Prostate gland (tissue), 2 donors: ENCODE data around the gene SPRR1A. TPM values are rescaled to one million over a fixed set of nuclear protein-coding genes. Genes with fewer than 3 reads are reported as not detected.

Source experiments
- DNase-seq: peaks from one replicate; pipeline ENCODE4 v3.0.0-alpha.2; 2019; ENCODE audit warnings: low spot score
- H3K27ac ChIP-seq, 2 donors: fragments of 200-600 bp; sonication (generic); 2 replicates each; pipeline ENCODE4 v1.5.1; 2017 to 2019
- H3K27me3 ChIP-seq: fragments of 200-600 bp; sonication (generic); replicated peaks from 2 replicates; pipeline ENCODE4 v1.5.1; 2019; ENCODE audit not compliant: insufficient read depth
- H3K36me3 ChIP-seq, 2 donors: fragments of 200-600 bp; sonication (generic); 1 replicate in 1 of 2; 2 replicates in 1 of 2; pipeline versions ENCODE4 v1.5.1 to v1.8.1; 2017 to 2019
- H3K4me1 ChIP-seq: fragments of 200-600 bp; sonication (generic); replicated peaks from 2 replicates; pipeline ENCODE4 v1.5.1; 2019
- H3K4me3 ChIP-seq, 2 donors: fragments of 200-600 bp; sonication (generic); 2 replicates each; pipeline ENCODE4 v1.5.1; 2017 to 2019
- H3K9me3 ChIP-seq: fragments of 200-600 bp; sonication (generic); 2 replicates; pipeline ENCODE4 v1.5.1; 2017
- POLR2A ChIP-seq: fragments of 450-650 bp; IDR thresholded peaks from one replicate; pipeline ENCODE4 v1.6.1; 2016; ENCODE audit warnings: antibody characterized with exemption, mild to moderate bottlenecking
- POLR2AphosphoS5 ChIP-seq: sonication (generic); formaldehyde crosslinking; IDR thresholded peaks from one replicate; pipeline ENCODE4 v1.6.1; 2017; ENCODE audit warnings: antibody characterized with exemption
- WGBS: methylation state at CpG from one replicate; pipeline ENCODE4 v1.1.5; 2018; 5-methylcytosine and 5-hydroxymethylcytosine counted together
- intact Hi-C: fragments of 100-400 bp; cut with DNase I; formaldehyde crosslinking; loops from one replicate; pipeline ENCODE4 v1.14.2; 2022
- total RNA-seq, 2 donors: library from RNA; depleted of rRNA; stranded (reverse); fragments of >200 nt; gene quantifications; one replicate each; pipeline ENCODE4 v1.1.0, GENCODE V29; 2016
- TF ChIP-seq, protein P1 (sequence below), 4 experiments: fragments of 200-600 bp in 2 of 4; fragments of 450-650 bp in 2 of 4; sonication (generic) in 2 of 4; IDR thresholded peaks; 1 replicate in 3 of 4; 2 replicates in 1 of 4; pipeline ENCODE4 v1.5.1; 2016 to 2019; ENCODE audit warnings: antibody characterized with exemption in 4 of 4, mild to moderate bottlenecking in 2 of 4, moderate library complexity in 2 of 4

Gene SPRR1A
- total RNA-seq, 2 donors from 2014 or later, result not detected

DNA sequence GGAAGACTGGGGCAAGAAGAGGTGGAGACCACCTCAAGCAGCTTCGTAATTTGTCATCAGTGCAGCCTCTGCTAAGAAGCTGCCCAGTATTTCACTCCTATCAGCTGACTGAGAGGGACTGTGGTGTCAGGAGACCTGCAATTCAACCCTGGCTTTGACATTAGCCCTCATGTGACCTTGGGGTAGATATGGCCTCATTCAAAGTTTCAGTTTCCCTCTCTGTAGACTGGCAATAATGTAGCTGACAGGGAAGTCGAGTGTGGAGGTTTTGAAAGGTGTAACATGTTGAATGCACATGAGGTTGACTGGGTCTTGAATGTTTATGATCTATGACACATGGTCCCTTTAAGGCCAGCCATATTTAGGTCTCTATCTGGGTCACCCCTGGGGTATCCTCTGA, 15.6 kb upstream of the SPRR1A start:
- WGBS, result 82% methylated on average over 2 of the region's 2 CpGs
- no peak overlapping the region for H3K4me3 ChIP-seq
- no peaks in the 10 kb centered on the region for H3K36me3 ChIP-seq
- no peak for DNase-seq
- H3K4me1 ChIP-seq, result no peaks in the 10 kb centered on the region
- H3K27ac ChIP-seq, result no peak overlapping the region
- TF ChIP-seq, protein P1, sequence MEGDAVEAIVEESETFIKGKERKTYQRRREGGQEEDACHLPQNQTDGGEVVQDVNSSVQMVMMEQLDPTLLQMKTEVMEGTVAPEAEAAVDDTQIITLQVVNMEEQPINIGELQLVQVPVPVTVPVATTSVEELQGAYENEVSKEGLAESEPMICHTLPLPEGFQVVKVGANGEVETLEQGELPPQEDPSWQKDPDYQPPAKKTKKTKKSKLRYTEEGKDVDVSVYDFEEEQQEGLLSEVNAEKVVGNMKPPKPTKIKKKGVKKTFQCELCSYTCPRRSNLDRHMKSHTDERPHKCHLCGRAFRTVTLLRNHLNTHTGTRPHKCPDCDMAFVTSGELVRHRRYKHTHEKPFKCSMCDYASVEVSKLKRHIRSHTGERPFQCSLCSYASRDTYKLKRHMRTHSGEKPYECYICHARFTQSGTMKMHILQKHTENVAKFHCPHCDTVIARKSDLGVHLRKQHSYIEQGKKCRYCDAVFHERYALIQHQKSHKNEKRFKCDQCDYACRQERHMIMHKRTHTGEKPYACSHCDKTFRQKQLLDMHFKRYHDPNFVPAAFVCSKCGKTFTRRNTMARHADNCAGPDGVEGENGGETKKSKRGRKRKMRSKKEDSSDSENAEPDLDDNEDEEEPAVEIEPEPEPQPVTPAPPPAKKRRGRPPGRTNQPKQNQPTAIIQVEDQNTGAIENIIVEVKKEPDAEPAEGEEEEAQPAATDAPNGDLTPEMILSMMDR (IDR thresholded peaks at IDR 0.05), result no peak
- TF ChIP-seq POLR2AphosphoS5 (no peak), POLR2A (no peak)
- intact Hi-C loops, result no loop called here
- peaks cover 2% of the 10 kb centered on the region for H3K27me3 ChIP-seq
- no peaks in the 10 kb centered on the region for H3K9me3 ChIP-seq

DNA sequence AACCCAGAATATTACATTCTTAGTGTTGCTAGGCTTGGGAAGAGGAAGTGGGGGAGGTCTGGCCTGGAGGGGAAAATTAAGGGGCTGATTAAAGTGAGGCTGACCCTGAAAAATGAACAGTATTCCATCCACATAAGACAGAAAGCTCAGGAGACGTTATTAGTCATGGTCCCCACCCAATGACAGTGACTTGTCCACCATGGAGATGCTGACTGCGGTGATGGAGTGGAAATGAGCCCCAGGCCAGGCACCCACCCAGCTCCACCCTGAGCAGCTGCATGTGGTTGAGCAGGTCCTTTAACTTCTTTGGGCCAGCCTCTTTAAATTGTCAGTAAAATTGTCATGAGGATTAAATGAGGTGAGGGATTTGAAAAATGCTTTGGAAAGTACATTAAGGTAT, 14.8 kb upstream of the SPRR1A start:
- WGBS, result 78% methylated on average over 2 of the region's 2 CpGs
- Histone ChIP-seq H3K4me1 (no peaks in the 10 kb centered on the region), H3K9me3 (no peaks in the 10 kb centered on the region), H3K4me3 (no peak overlapping the region), H3K36me3 (no peaks in the 10 kb centered on the region), H3K27me3 (peaks cover 2% of the 10 kb centered on the region), H3K27ac (no peak overlapping the region)
- no peak for DNase-seq
- intact Hi-C loops, result no loop called here
- TF ChIP-seq POLR2AphosphoS5 (no peak), POLR2A (no peak)
- TF ChIP-seq, protein P1 (IDR thresholded peaks at IDR 0.05), result no peak

DNA sequence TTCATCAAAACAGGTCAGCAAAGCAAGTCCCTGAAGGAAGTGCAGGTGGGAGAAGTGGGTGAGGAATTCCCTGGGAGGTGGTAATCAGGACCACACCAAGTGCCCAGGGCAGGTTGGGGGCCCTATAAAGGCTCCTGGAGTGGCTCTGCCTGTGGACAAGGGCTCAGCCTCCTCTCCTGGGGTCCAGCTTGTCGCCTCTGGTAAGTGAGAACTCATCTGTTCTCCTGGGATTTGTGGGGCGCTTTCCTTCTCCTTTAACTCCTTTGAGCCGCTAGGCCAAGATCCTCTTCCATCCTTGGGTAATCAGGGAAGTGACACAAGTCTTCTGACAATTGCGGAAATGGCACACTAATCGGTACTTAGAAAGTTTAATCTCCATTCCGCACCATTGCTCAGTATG, 13.4 kb upstream of the SPRR1A start, which contains the start of gene SPRR4:
Gene SPRR4, plus strand, starts transcription at position 154 of the 400 bp plus-strand sequence. CDS start 1,243 bp downstream, outside the sequence.
- WGBS, result 91% methylated on average over 6 of the region's 6 CpGs
- Histone ChIP-seq H3K36me3 (no peaks in the 10 kb centered on the region), H3K27ac (no peak within 1 kb of the TSS), H3K9me3 (no peaks in the 10 kb centered on the region), H3K4me1 (no peaks in the 10 kb centered on the region), H3K27me3 (peaks cover 2% of the 10 kb centered on the region), H3K4me3 (no peak within 1 kb of the TSS)
- intact Hi-C loops, result no loop called here
- TF ChIP-seq, protein P1 (IDR thresholded peaks at IDR 0.05), result no peak
- no peak for DNase-seq

DNA sequence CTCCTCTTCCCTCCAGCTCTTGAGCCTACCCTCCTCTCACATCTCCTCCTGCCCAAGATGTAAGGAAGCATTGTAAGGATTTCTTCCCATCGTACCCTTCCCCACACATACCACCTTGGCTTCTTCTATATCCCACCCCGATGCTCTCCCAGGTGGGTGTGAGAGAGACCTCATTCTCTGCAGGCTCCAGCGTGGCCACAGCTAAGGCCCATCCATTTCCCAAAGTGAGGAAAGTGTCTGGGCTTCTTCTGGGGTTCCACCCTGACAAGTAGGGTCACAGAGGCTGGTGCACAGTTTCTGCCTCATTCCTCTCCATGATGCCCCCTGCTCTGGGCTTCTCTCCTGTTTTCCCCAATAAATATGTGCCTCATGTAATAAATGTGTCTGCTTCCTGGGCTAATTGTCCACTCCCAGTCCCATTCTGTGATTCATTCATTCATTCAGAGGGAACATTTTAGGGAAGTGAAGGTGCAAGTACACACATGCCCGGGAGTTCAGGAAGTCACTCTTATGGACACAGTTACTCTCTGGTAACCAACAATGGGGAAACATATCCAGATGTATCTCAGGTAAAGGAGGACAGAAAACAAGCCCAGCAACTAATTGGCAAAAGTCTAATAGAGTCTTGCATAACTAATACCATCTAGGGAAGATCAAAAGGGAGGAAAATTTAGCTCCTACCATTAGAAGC, 11.5 kb upstream of the SPRR1A start:
- Histone ChIP-seq H3K9me3 (no peaks in the 10 kb centered on the region), H3K4me3 (no peak overlapping the region), H3K27me3 (peaks cover 2% of the 10 kb centered on the region), H3K27ac (no peak overlapping the region), H3K36me3 (no peaks in the 10 kb centered on the region), H3K4me1 (no peaks in the 10 kb centered on the region)
- TF ChIP-seq POLR2AphosphoS5 (no peak), POLR2A (no peak)
- TF ChIP-seq, protein P1 (IDR thresholded peaks at IDR 0.05), result no peak
- DNase-seq, result no peak
- 84% methylated on average over 4 of the region's 4 CpGs for WGBS
- intact Hi-C loops, result no loop called here

DNA sequence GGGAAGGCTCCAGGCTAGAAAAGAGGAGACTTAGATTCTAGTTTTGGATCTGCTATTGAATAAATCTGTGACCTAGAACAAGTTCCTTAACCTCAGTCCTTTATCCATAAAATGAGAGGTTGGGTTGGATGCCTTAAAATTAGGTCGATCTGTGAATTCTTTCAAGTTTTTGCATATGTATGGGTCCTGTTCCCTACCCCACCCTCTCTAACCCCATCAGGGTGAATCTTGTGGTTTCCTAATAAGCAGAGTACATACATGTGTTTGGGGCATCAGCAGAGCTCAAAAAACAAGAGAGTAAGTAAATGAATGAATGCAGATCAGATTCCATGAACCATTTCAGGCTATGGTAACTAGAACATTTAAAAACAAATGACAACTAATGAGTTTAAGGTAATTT, 7.2 kb upstream of the SPRR1A start:
- TF ChIP-seq POLR2A (no peak), POLR2AphosphoS5 (no peak)
- TF ChIP-seq, protein P1 (IDR thresholded peaks at IDR 0.05), result no peak
- no peaks in the 10 kb centered on the region for H3K36me3 ChIP-seq
- no peaks in the 10 kb centered on the region for H3K4me1 ChIP-seq
- no peak for DNase-seq
- H3K9me3 ChIP-seq, result no peaks in the 10 kb centered on the region
- H3K27ac ChIP-seq, result no peak overlapping the region
- 67% methylated on average over 1 of the region's 1 CpG for WGBS
- no peak overlapping the region for H3K4me3 ChIP-seq
- no peaks in the 10 kb centered on the region for H3K27me3 ChIP-seq
- intact Hi-C loops, result no loop called here
